Activated CD8-positive, alpha-beta memory T cell treated with anti-CD3 and anti-CD28 coated beads for 1 hour (primary cell): Measurements from ENCODE around the gene DOK4.
"Not testable (repeated sequence)": the region's sequence is repeated elsewhere in the genome, so short reads cannot be mapped to it uniquely, and the experiment has no call there.

Source experiments
- DNase-seq, 2 donors: peaks; one replicate each; pipeline ENCODE4 v3.0.0-alpha.2; 2020; ENCODE audit warnings: low read depth in 1 of 2; ENCODE audit errors: extremely low read depth in 1 of 2

DOK4 gene

DNA sequence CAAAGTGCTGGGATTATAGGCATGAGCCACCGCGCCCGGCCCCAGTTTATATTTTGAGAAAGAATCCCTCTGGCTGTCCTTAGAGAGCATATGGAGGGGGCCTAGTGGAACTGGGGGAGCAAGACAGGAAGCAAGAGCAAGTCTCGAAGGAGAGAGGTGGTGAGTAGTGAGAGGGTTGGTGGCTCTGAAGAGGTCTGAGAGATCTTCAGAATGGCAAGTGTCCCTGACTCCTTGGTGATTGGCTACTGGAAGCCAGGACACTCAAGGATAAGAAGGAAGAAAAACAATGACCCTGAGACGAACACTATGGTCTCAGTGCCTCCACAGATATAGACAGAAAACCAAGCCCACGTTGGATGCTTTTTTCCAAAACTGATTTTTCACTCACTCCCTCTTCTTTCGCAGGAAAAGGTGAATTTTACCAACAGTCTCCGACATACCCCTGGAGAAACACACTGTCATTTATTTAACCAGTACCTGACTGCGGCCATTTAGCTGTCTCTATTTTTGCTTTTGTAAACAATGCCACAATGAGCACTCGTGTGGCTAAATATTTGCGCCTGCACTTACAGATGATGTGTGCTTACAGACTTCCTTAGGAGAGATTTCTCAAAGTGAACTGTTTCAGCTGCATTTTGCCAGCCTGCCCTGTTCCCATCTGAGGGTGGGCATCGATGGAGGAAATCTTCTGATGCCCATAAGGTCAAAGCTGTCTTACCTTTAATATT lies 15.9 kb upstream of the DOK4 start:
- no peak for DNase-seq

- DNase-seq: no peak
These were observed 15.2 kb upstream of the DOK4 start for GRCh38 chr16:57501492-57501891.

DNA sequence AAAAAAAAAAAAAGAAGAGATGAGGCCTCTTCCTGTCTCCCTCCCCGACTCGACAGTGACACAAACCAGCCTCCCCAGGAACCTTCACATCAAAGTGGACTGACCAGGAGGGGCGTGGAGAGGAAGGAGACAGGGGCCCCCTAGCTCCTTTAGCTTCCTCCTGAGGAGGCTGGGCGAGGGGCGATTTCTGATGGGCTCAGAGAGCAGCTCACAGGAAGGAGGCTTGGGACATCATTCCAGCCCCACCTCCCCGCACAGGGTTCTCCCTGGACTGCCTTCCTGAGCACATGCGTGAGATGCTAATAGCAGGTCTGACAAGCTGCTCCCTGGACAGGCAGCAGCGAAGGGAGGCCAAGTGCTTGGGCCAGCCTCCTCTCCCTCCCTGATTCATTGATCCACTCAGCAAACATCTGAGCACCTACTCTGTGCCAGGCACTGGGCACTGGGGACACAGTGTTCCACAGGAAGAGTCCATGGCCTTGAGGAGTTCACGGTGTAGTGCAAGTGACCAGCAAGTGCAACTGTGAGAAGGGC lies 14.4 kb upstream of the DOK4 start:
- no peak for DNase-seq

- not testable (repeated sequence) for DNase-seq
These were observed 13.6 kb upstream of the DOK4 start for GRCh38 chr16:57499941-57500340.

- DNase-seq: no peak
These were observed 11.7 kb upstream of the DOK4 start for GRCh38 chr16:57498031-57498430.

GRCh38 chr16:57497121-57497520 lies 10.8 kb upstream of the DOK4 start:
- no peak for DNase-seq

DNA sequence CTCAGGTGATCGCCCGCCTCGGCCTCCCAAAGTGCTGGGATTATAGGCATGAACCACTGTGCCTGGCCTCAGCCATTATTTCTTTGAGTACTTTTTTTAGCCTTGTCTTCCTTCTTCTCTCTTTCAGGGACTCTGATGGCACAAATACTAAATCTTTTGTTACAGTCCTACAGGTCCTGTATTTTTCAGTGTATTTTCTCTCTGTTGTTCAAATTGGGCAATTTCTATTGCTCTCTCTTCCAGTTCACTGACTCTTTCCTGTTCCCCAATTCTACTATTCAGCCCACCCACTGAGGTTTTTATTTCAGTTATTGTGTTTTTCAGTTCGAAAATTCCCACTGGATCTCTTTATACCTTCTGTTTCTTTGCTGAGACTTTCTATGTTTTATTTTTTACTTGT lies 7.5 kb upstream of the DOK4 start:
- no peak for DNase-seq

DNA sequence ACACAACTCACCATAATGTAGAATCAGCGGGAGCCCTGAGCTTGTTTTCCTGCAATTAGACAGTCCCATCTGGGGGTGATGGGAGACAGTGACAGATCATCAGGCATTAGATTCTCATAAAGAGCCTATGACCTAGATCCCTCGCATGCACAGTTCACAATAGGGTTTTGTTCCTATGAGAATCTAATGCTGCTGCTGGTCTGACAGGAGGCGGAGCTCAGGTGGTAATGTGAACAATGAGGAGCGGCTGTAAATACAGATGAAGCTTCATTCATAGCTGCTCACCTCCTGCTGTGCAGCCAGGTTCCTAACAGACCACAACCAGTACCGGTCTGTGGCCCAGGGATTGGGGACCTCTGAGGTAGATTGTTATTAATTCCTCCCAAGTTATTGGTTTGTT lies 2.9 kb upstream of the DOK4 start:
- DNase-seq: no peak

- no peak for DNase-seq
These were observed 853 bp upstream of the DOK4 start for GRCh38 chr16:57486858-57487834.

DNA sequence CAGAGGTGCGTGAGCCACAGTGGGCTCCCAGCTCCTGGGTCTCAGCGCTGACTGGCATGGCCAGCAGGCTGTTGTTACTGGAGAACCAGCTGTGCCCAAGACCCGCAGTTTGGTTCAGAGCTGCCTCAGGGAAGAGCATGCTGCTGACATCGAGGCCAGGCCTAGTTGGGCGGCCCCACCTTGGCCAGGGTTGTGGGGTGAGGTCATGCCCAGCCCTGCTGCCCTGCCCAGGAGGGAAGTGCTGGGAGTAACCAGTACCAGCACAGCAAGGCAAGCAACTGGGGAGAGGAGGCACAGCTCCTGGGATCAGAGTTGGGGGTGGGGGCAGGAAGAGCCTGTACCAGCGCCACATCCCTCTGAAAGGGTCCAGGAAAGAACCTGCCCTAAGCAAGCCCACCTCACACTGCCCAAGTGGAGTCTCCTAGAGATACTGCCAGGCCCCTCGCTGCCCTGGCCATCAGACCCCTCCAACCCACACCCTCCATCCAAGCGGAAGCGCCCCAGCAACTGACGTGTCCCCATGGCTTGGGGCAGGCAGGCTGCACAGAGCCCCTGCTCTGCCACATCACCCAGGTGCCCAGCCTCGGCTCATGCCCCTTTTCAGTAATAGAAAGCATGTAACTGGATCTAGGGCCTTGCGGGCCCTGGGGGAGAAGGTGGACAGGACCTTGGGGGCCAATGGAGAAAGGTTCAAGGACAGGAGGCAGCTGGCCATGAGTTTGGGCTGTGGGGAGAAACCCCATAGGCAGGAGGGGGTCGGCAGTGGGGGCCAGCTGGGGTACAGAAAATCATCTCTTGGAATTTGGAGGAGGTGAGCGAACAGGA lies 990 bp downstream of the DOK4 start:
- DNase-seq: no peak

GRCh38 chr16:57484515-57485005 lies 1.7 kb downstream of the DOK4 start:
- DNase-seq: no peak

DNA sequence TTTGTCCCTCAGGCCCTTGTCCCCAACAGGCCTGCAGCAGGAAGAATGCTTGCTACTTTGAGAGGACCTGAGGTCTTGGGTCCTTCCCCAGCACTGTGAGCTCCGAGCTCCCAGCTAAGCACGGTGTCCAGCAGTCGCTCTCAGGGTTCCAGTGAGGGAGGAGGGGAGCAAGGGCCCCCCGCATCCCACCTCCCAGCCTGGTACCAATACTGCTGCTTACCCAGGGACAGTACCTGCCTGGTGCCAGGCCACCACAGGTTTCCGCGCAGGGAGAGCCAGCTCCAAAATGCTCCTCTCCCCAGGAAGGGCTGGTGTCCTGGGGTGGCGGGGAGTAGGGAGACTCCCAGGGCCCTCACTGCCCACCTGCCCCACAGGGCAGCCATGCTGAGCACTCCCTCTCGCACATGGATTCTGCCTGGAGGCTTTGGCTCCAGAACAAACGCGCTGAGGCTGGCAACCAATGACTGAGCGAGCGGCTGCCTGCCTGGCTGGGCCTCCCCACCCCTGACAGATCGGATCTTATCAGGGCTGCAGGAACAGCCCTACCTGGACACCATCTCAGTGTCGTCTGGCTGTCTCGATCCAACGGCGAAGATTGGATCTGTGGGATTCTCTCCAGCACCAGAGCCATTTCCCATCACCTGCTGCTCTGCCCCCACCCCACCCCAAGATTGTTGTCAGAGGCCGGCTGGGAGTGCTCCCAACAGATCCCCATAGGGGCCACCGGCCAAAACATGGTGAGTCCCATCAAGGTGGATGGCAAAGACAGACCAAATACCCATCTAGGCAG lies 2.4 kb downstream of the DOK4 start:
- no peak for DNase-seq

GRCh38 chr16:57482845-57483545 lies 3.3 kb downstream of the DOK4 start:
- no peak for DNase-seq

DNA sequence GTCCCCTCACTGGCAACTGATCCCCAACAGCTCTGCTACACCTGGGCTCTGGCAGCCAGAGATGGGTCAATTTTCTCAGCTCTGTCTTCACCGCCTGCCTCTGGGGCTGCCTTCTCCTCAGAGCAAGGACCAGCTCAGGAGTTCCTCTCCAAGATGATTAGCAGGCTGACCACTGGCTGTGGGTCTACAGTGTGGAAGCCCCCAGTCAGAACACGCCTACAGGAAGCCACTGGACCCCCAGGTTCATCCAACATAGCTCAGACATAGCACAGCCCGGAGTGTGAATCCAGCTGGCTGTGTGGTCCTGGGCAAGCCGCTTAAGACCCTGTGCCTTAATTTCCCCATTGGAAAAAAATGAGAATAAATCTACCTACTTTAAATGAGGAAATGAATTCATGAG lies 4.9 kb downstream of the DOK4 start:
- DNase-seq: no peak

- no peak for DNase-seq
These were observed 5.5 kb downstream of the DOK4 start for GRCh38 chr16:57480754-57481230.

DNA sequence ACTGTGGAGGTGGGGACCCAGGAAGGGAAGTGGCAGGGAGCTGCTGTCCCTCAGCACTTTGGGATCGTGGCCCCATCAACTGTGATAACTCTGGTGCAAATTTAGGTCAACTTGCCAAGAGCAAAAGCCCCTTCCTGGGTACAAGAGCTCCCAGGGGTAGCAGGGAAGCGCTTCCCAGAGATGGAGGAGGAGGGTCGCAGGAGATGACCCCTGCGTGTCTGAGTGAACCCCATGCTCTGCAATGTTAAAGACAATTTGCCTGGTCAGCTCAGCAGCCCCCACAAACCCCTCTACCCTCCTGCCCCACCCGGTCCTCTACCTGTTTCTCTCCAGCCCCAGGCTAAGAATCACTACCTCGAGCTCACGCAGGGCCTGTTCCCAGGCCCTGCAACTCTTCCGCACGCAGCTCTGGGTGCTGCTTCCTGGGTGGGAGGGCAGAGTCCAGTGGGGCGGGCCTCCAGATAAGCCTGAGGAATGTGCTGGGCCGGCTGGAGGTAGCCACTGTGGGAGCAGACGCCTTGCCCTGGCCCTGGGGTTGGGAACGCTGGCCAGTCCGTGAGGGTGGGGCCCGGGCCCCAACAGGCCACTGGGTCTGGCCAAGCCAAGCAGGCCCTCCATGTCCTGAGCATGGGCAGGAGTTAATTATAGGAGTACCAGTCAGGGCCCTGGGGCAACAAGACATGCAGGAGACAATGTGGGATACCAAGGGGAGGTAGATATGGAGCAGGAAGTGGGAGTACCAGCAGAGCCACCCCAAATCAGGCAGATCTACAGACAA lies 6.1 kb downstream of the DOK4 start:
- DNase-seq: no peak

DNA sequence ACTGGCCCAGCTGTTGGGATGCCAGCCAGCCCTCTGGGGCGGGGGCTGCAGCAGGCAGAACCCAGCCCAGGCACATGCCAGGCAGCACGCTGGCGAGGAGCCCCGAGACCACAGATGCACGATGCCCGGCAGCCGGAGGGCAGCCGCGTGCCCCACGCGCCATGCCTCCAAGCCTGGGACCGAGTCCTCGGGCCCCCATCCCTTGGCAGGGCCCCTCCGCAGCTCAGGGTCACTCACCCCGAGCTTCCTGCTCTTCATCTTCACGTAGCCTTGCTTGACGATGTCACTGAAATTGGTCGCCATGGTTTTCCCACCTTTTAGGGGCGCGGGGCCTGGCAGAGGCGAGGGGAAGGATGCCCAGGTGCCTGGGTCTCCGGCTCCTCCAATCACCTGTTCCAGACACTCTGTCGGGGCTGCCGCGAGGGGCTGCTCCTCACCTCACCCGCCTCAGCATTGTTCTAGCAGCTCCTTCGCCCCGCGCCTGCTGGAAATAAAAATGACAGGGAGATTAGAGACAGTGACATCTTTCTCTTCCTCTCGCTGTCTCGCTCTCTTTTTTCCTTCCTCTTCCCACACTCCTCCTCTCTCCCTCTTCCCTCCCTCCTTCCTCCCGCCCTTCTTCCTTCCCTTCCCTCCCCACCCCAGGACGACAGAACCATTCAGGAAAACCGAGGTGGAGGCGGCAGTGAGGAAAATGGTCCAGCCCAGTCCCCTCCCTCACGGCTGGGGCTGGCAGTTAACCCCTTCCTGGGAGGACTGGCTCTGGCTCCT lies 6.9 kb downstream of the DOK4 start:
- DNase-seq: no peak
